Endodermal cell (in vitro differentiated cells): ENCODE measurements around the gene STEAP1B. TPM values are rescaled to one million over a fixed set of nuclear protein-coding genes. Genes with fewer than 3 reads are reported as not detected.

Experiments
- DNase-seq: peaks from one replicate; pipeline ENCODE4 v3.0.0-alpha.2; 2017
- H3K27ac ChIP-seq: 2 replicates; pipeline ENCODE4 v1.5.1; 2013; ENCODE audit warnings: mild to moderate bottlenecking, low read depth, low read length, moderate library complexity
- H3K27me3 ChIP-seq: 2 replicates; pipeline ENCODE4 v1.6.1; 2013; ENCODE audit warnings: mild to moderate bottlenecking, low read length, moderate library complexity; ENCODE audit not compliant: insufficient read depth, control insufficient read depth, poor library complexity, severe bottlenecking
- H3K36me3 ChIP-seq: 2 replicates; pipeline ENCODE4 v1.7.0; 2013; ENCODE audit warnings: mild to moderate bottlenecking, low read length, moderate library complexity; ENCODE audit not compliant: control insufficient read depth, insufficient read depth
- H3K4me1 ChIP-seq: one replicate; pipeline ENCODE4 v1.7.0; 2013; ENCODE audit warnings: low read length; ENCODE audit not compliant: control insufficient read depth, insufficient read depth
- H3K4me3 ChIP-seq: 2 replicates; pipeline ENCODE4 v1.5.1; 2013; ENCODE audit warnings: mild to moderate bottlenecking, low read length, moderate library complexity
- H3K9ac ChIP-seq: 2 replicates; pipeline ENCODE4 v1.6.1; 2013; ENCODE audit warnings: mild to moderate bottlenecking, low read length, moderate library complexity; ENCODE audit not compliant: poor library complexity, severe bottlenecking; ENCODE audit errors: extremely low read depth
- H3K9me3 ChIP-seq: 2 replicates; pipeline ENCODE4 v1.6.1; 2013; ENCODE audit warnings: mild to moderate bottlenecking, low read length, moderate library complexity; ENCODE audit not compliant: control insufficient read depth
- H3K27ac Mint-ChIP-seq: 2 replicates; pipeline ENCODE4 v1.8.0; 2020; ENCODE audit warnings: mixed read lengths
- H3K27me3 Mint-ChIP-seq: 2 replicates; pipeline ENCODE4 v1.8.0; 2021; ENCODE audit warnings: mild to moderate bottlenecking, mixed read lengths; ENCODE audit not compliant: insufficient read depth
- H3K36me3 Mint-ChIP-seq: 2 replicates; pipeline ENCODE4 v1.8.0; 2020; ENCODE audit warnings: low read depth, mixed read lengths
- H3K4me1 Mint-ChIP-seq: 2 replicates; pipeline ENCODE4 v1.8.0; 2020; ENCODE audit warnings: mixed read lengths
- H3K4me3 Mint-ChIP-seq: 2 replicates; pipeline ENCODE4 v1.8.0; 2020; ENCODE audit warnings: mild to moderate bottlenecking, moderate library complexity, mixed read lengths
- H3K9me3 Mint-ChIP-seq: 2 replicates; pipeline ENCODE4 v1.8.0; 2020; ENCODE audit warnings: mild to moderate bottlenecking, mixed read lengths
- CTCF ChIP-seq: fragments of 200-600 bp; sonication (generic); conservative IDR thresholded peaks from 2 replicates; pipeline ENCODE4 v1.5.0; 2021; ENCODE audit warnings: antibody characterized with exemption, mild to moderate bottlenecking
- WGBS, 2 experiments: methylation state at CpG; one replicate each; pipeline versions ENCODE4 v1.1.5 to v1.1.7; 2013; ENCODE audit warnings: missing lambda C conversion rate in 2 of 2, mixed read lengths in 1 of 2; ENCODE audit not compliant: insufficient coverage in 1 of 2, insufficient read length in 1 of 2; 5-methylcytosine and 5-hydroxymethylcytosine counted together
- total RNA-seq, 2 donors: library from RNA; stranded (reverse); fragmentation: NEBNext Ultra II Directional in 1 of 2; extraction: Animal tissue kit (Norgen Biotek cat#: 25700) in 1 of 2; gene quantifications; 2 replicates in 1 of 2; 3 replicates in 1 of 2; pipeline ENCODE4 v1.2.1, GENCODE V29; 2021

The STEAP1B gene
- total RNA-seq, 2 donors from 2014 or later, result 30.5 to 54.2 TPM

DNA sequence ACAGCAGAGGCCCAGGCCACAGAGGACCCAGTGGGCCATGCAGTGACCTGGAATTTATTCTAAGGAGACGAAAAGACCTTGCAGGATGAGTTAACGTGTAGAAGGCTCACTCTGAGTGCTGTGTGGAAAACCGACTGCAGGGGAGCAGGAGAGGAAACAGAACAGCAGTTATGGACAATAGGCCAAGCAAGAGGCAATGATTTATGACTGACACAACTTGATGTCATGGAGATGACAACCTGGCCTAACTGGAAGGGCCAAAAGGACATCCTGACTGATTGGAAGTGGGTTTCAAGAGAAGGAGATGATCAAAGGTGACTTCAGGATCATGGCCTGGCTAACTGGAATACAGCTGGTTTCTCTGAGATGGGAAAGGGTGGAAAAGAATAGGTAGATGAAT, 72.9 kb downstream of the STEAP1B start:
- no peaks in the 10 kb centered on the region for H3K36me3 ChIP-seq
- no peak for DNase-seq
- H3K27ac ChIP-seq, result no peak overlapping the region
- no peaks in the 10 kb centered on the region for H3K27me3 ChIP-seq
- H3K4me3 ChIP-seq, result no peak overlapping the region
- Mint-ChIP-seq H3K9me3 (no peaks in the 10 kb centered on the region), H3K4me1 (no peaks in the 10 kb centered on the region), H3K4me3 (no peak overlapping the region), H3K27me3 (no peaks in the 10 kb centered on the region), H3K36me3 (no peaks in the 10 kb centered on the region), H3K27ac (no peak overlapping the region)
- WGBS, 2 experiments, result 92 to 98% methylated on average over 3 of the region's 3 CpGs
- TF ChIP-seq CTCF, result no peak
- H3K4me1 ChIP-seq, result no peaks in the 10 kb centered on the region
- no peaks in the 10 kb centered on the region for H3K9me3 ChIP-seq
- H3K9ac ChIP-seq, result no peak overlapping the region

- no peak overlapping the region for H3K27ac Mint-ChIP-seq
- H3K4me3 Mint-ChIP-seq, result no peak overlapping the region
- H3K36me3 Mint-ChIP-seq, result no peaks in the 10 kb centered on the region
- no peak overlapping the region for H3K27ac ChIP-seq
- no peaks in the 10 kb centered on the region for H3K9me3 ChIP-seq
- 69 to 82% methylated on average over 2 to 4 of the region's 4 CpGs for WGBS, 2 experiments
- no peak for DNase-seq
- H3K4me1 Mint-ChIP-seq, result no peaks in the 10 kb centered on the region
- H3K4me3 ChIP-seq, result no peak overlapping the region
- no peak for TF ChIP-seq CTCF
- no peaks in the 10 kb centered on the region for H3K27me3 Mint-ChIP-seq
- H3K27me3 ChIP-seq, result no peaks in the 10 kb centered on the region
- H3K9me3 Mint-ChIP-seq, result no peaks in the 10 kb centered on the region
- no peaks in the 10 kb centered on the region for H3K4me1 ChIP-seq
- H3K9ac ChIP-seq, result no peak overlapping the region
- no peaks in the 10 kb centered on the region for H3K36me3 ChIP-seq
Measured at GRCh38 chr7:22426463-22427094, 73.4 kb downstream of the STEAP1B start.

DNA sequence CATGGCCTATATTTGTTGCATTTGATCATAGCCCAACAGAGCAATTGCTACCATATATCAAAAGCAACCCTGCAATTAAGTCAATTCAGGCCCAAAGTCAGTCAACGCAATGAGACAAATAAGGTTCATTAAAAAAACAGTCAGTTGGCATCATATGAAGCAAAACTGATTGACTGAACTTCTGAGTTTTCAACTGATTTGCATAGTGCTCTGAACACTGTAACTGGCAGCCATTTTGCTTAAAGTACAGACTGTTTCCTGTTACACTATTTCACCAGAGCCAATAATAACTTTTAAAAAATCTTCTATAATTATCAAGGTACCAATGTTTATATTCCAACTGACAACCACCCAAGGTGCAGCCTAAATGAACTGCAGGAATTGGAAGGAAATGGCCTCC, 74.6 kb downstream of the STEAP1B start:
- WGBS, 2 experiments, result 93 to 97% methylated on average over 1 of the region's 1 CpG
- no peak for TF ChIP-seq CTCF
- Histone ChIP-seq H3K4me3 (no peak overlapping the region), H3K36me3 (no peaks in the 10 kb centered on the region), H3K27ac (no peak overlapping the region), H3K27me3 (no peaks in the 10 kb centered on the region), H3K9me3 (no peaks in the 10 kb centered on the region), H3K4me1 (no peaks in the 10 kb centered on the region), H3K9ac (no peak overlapping the region)
- H3K27me3 Mint-ChIP-seq, result no peaks in the 10 kb centered on the region
- no peak overlapping the region for H3K4me3 Mint-ChIP-seq
- H3K4me1 Mint-ChIP-seq, result no peaks in the 10 kb centered on the region
- peaks cover 4% of the 10 kb centered on the region for H3K36me3 Mint-ChIP-seq
- H3K27ac Mint-ChIP-seq, result no peak overlapping the region
- no peaks in the 10 kb centered on the region for H3K9me3 Mint-ChIP-seq
- no peak for DNase-seq
